Measurements from ENCODE around the gene AGBL4. TPM values are rescaled to one million over a fixed set of nuclear protein-coding genes. Genes with fewer than 3 reads are reported as not detected.

Gene AGBL4
- total RNA-seq, 1 donor from 2014 or later, result 3.1 TPM

GRCh38 chr1:48772211-48772610 is 1251.5 kb downstream of the AGBL4 start:
- Mint-ChIP-seq H3K4me3 (ENCODE audit: low read depth) (peak overlapping the region; percentile 14), H3K36me3 (ENCODE audit: insufficient read depth) (peaks cover 9% of the 10 kb centered on the region)
- TF ChIP-seq CTCF (IDR thresholded peaks at IDR 0.05; ENCODE audit: unreplicated experiment), result no peak

GRCh38 chr1:48771561-48771960 is 1252.2 kb downstream of the AGBL4 start:
- TF ChIP-seq CTCF (IDR thresholded peaks at IDR 0.05; ENCODE audit: unreplicated experiment), result no peak
- no peak overlapping the region for H3K4me3 Mint-ChIP-seq (ENCODE audit: low read depth)

More at GRCh38 chr1:48772211-48772610, 1251.5 kb downstream of the AGBL4 start:
- peaks cover 46% of the 10 kb centered on the region for H3K4me1 Mint-ChIP-seq (ENCODE audit: low read depth)
- no peaks in the 10 kb centered on the region for H3K27me3 Mint-ChIP-seq
- H3K9me3 Mint-ChIP-seq (ENCODE audit: low read depth), result no peaks in the 10 kb centered on the region
- no peak for DNase-seq (ENCODE audit: low spot score, unreplicated experiment)
- H3K27ac Mint-ChIP-seq, result peak overlapping the region; percentile 21

GRCh38 chr1:48767975-48768510 is 1255.7 kb downstream of the AGBL4 start:
- H3K4me3 Mint-ChIP-seq (ENCODE audit: low read depth), result no peak overlapping the region
- no peak for DNase-seq (ENCODE audit: low spot score, unreplicated experiment)
- no peak overlapping the region for H3K27ac Mint-ChIP-seq
- H3K27me3 Mint-ChIP-seq, result no peaks in the 10 kb centered on the region
- H3K4me1 Mint-ChIP-seq (ENCODE audit: low read depth), result peaks cover 21% of the 10 kb centered on the region
- no peak for TF ChIP-seq CTCF (IDR thresholded peaks at IDR 0.05; ENCODE audit: unreplicated experiment)
- no peaks in the 10 kb centered on the region for H3K9me3 Mint-ChIP-seq (ENCODE audit: low read depth)
- H3K36me3 Mint-ChIP-seq (ENCODE audit: insufficient read depth), result peaks cover 18% of the 10 kb centered on the region

More at GRCh38 chr1:48771561-48771960, 1252.2 kb downstream of the AGBL4 start:
- Mint-ChIP-seq H3K4me1 (ENCODE audit: low read depth) (peaks cover 45% of the 10 kb centered on the region), H3K36me3 (ENCODE audit: insufficient read depth) (peaks cover 11% of the 10 kb centered on the region), H3K27ac (no peak overlapping the region), H3K9me3 (ENCODE audit: low read depth) (no peaks in the 10 kb centered on the region), H3K27me3 (no peaks in the 10 kb centered on the region)
- no peak for DNase-seq (ENCODE audit: low spot score, unreplicated experiment)

GRCh38 chr1:48765335-48765734 is 1258.4 kb downstream of the AGBL4 start:
- Mint-ChIP-seq H3K27me3 (no peaks in the 10 kb centered on the region), H3K27ac (no peak overlapping the region), H3K36me3 (ENCODE audit: insufficient read depth) (peaks cover 13% of the 10 kb centered on the region), H3K4me3 (ENCODE audit: low read depth) (no peak overlapping the region), H3K4me1 (ENCODE audit: low read depth) (peaks cover 6% of the 10 kb centered on the region), H3K9me3 (ENCODE audit: low read depth) (no peaks in the 10 kb centered on the region)
- TF ChIP-seq CTCF (IDR thresholded peaks at IDR 0.05; ENCODE audit: unreplicated experiment), result no peak
- DNase-seq (ENCODE audit: low spot score, unreplicated experiment), result no peak

GRCh38 chr1:48761986-48762385 is 1261.8 kb downstream of the AGBL4 start:
- no peak for DNase-seq (ENCODE audit: low spot score, unreplicated experiment)
- no peak overlapping the region for H3K4me3 Mint-ChIP-seq (ENCODE audit: low read depth)
- TF ChIP-seq CTCF (IDR thresholded peaks at IDR 0.05; ENCODE audit: unreplicated experiment), result no peak
- H3K27ac Mint-ChIP-seq, result no peak overlapping the region
- H3K4me1 Mint-ChIP-seq (ENCODE audit: low read depth), result peaks cover 1% of the 10 kb centered on the region
- H3K9me3 Mint-ChIP-seq (ENCODE audit: low read depth), result no peaks in the 10 kb centered on the region
- H3K27me3 Mint-ChIP-seq, result no peaks in the 10 kb centered on the region
- peaks cover 25% of the 10 kb centered on the region for H3K36me3 Mint-ChIP-seq (ENCODE audit: insufficient read depth)
